K562 (cell line): Measurements from ENCODE around the gene GCNT2. TPM values are rescaled to one million over a fixed set of nuclear protein-coding genes. Genes with fewer than 3 reads are reported as not detected.
A peak's percentile ranks its signal among the peaks of the same experiment; 100 is the strongest.
"Not testable (repeated sequence)": the region's sequence is repeated elsewhere in the genome, so short reads cannot be mapped to it uniquely, and the experiment has no call there.

Source experiments
- ATAC-seq: fragments of 200-7000 bp; cut with Tn5 transposase; 3 replicates; pipeline ENCODE4 v1.9.1; 2020; ENCODE audit warnings: moderate library complexity
- BruUV-seq: library from RNA; stranded (reverse); fragments of 400-500 nt; replicated peaks from 2 replicates; lab custom pipeline; 2021; lab: Mats Ljungman, UMichigan
- CTCF ChIA-PET: fragments of 300-600 bp; formaldehyde crosslinking; extraction: SDS; loops from one replicate; lab custom pipeline; 2021; ENCODE audit warnings: low intra/inter-chr PET ratio; lab: Yijun Ruan, JAX
- POLR2A ChIA-PET: fragments of 300-600, 350-650 bp; sonication (Branson Sonifier 250); formaldehyde crosslinking; extraction: SDS; loops from one replicate; lab custom pipeline; 2021; ENCODE audit warnings: antibody characterized with exemption, inconsistent platforms; lab: Yijun Ruan, JAX
- DNase-seq, 4 experiments: peaks; one replicate each; pipeline versions ENCODE4 v3.0.0 to v3.0.0-alpha.2; 2011 to 2018; ENCODE audit warnings: low spot score in 3 of 4, mixed read lengths in 3 of 4; ENCODE audit errors: extremely low read depth in 1 of 4
- FAIRE-seq: peaks from 2 replicates; lab custom pipeline; 2011; peaks lifted over from hg19 to GRCh38; lab: Jason Lieb, UNC
- H2AFZ ChIP-seq: 2 replicates; pipeline ENCODE4 v1.6.0; 2011; ENCODE audit warnings: low read depth, low read length, control low read depth, inconsistent platforms
- H3K27ac ChIP-seq: fragments of 200-600 bp; 3 replicates; pipeline ENCODE4 v1.8.0; 2011; ENCODE audit warnings: low read depth, mild to moderate bottlenecking, control low read depth, inconsistent platforms, low read length, moderate library complexity, mixed read lengths; ENCODE audit errors: extremely low read depth
- H3K27me3 ChIP-seq, 2 experiments: fragments of 300-600 bp in 1 of 2; 2 replicates in 1 of 2; 3 replicates in 1 of 2; pipeline versions ENCODE4 v1.6.0 to v1.8.0; 2011; ENCODE audit warnings: inconsistent platforms in 2 of 2, low read length in 2 of 2, mild to moderate bottlenecking in 1 of 2, mixed read lengths in 1 of 2, moderate library complexity in 1 of 2; ENCODE audit not compliant: control insufficient read depth in 2 of 2, insufficient read depth in 2 of 2
- H3K36me3 ChIP-seq: fragments of 300-600 bp; 3 replicates; pipeline ENCODE4 v1.8.0; 2011; ENCODE audit warnings: mild to moderate bottlenecking, low read length, inconsistent platforms; ENCODE audit not compliant: control insufficient read depth, insufficient read depth
- H3K4me1 ChIP-seq, 2 experiments: fragments of 200-600 bp in 1 of 2; replicated peaks in 1 of 2; 2 replicates in 1 of 2; 3 replicates in 1 of 2; pipeline versions ENCODE4 v1.5.1 to v1.8.0; 2011; ENCODE audit warnings: inconsistent platforms in 2 of 2, low read length in 2 of 2, mild to moderate bottlenecking in 1 of 2, mixed read lengths in 1 of 2, moderate library complexity in 1 of 2; ENCODE audit not compliant: control insufficient read depth in 2 of 2, insufficient read depth in 2 of 2
- H3K4me2 ChIP-seq: 2 replicates; pipeline ENCODE4 v1.6.1; 2011; ENCODE audit warnings: low read length, control low read depth, inconsistent platforms, mixed read lengths; ENCODE audit not compliant: insufficient read depth
- H3K4me3 ChIP-seq: fragments of 200-600 bp; sonication (generic), shearing (Covaris generic); 2 replicates; pipeline ENCODE4 v1.5.1; 2016; ENCODE audit warnings: control low read depth, inconsistent platforms
- H3K79me2 ChIP-seq: fragments of 200-600 bp; 3 replicates; pipeline ENCODE4 v1.8.0; 2011; ENCODE audit warnings: low read length, inconsistent platforms; ENCODE audit not compliant: control insufficient read depth, insufficient read depth
- H3K9ac ChIP-seq, 2 experiments: 2 replicates each; pipeline versions ENCODE4 v1.6.0 to v1.6.1; 2011; ENCODE audit warnings: low read depth in 2 of 2, low read length in 2 of 2, control low read depth in 1 of 2, inconsistent platforms in 1 of 2, mild to moderate bottlenecking in 1 of 2, mixed read lengths in 1 of 2; ENCODE audit not compliant: insufficient read depth in 1 of 2
- H3K9me1 ChIP-seq: one replicate; pipeline ENCODE4 v1.6.0; 2011; ENCODE audit warnings: inconsistent platforms, mild to moderate bottlenecking, low read length, moderate library complexity; ENCODE audit not compliant: control insufficient read depth, insufficient read depth
- H3K9me3 ChIP-seq: replicated peaks from 2 replicates; pipeline ENCODE4 v1.5.1; 2011; ENCODE audit warnings: low read depth, low read length, inconsistent platforms; ENCODE audit not compliant: control insufficient read depth, insufficient read depth
- H4K20me1 ChIP-seq: replicated peaks from 2 replicates; pipeline ENCODE4 v1.6.1; 2011; ENCODE audit warnings: low read length, inconsistent platforms, mixed read lengths; ENCODE audit not compliant: control insufficient read depth, insufficient read depth
- PTRF ChIP-seq: fragments of 450-650 bp; IDR thresholded peaks from 2 replicates; pipeline ENCODE4 v1.6.1; 2016; ENCODE audit warnings: mild to moderate bottlenecking, missing genetic modification characterization, missing compliant biosample characterization
- RFX1 ChIP-seq: fragments of 450-650 bp; IDR thresholded peaks from 2 replicates; pipeline ENCODE4 v1.6.1; 2016; ENCODE audit warnings: mild to moderate bottlenecking, moderate library complexity
- ZNF133 ChIP-seq: fragments of 250-450 bp; sonication (Bioruptor Pico); IDR thresholded peaks from 2 replicates; pipeline ENCODE4 v1.4.0; 2020; ENCODE audit warnings: mild to moderate bottlenecking
- ZSCAN29 ChIP-seq: fragments of 450-650 bp; IDR thresholded peaks from 2 replicates; pipeline ENCODE4 v1.6.1; 2017
- WGBS: fragments of 100-300 bp; shearing (Covaris generic); methylation state at CpG from one replicate; pipeline ENCODE4 v1.1.6; 2016; ENCODE audit warnings: low coverage, mixed read lengths; ENCODE audit not compliant: insufficient coverage; ENCODE audit errors: missing lambda C conversion rate; 5-methylcytosine and 5-hydroxymethylcytosine counted together
- in situ Hi-C: fragments of 300-500 bp; cut with MboI; formaldehyde crosslinking; loops from 4 replicates; pipeline ENCODE4 v1.15.0; 2018; ENCODE audit warnings: inconsistent platforms, mixed read lengths
- intact Hi-C: fragments of 100-400 bp; cut with micrococcal nuclease; formaldehyde crosslinking; loops from 2 replicates; pipeline ENCODE4 v1.14.2; 2022
- polyA plus RNA-seq, 8 experiments: library from polyadenylated mRNA; depleted of rRNA in 4 of 8; stranded (reverse) in 5 of 8; unstranded in 3 of 8; fragments of >200 nt; fragmentation: Nextera tagmentation in 2 of 8; fragmentation: Illumina TruSeq in 1 of 8; extraction: Ambion mirVana in 2 of 8; extraction: Trizol in 1 of 8; gene quantifications; 2 replicates each; pipeline versions ENCODE4 v1.2.1 to v1.2.3, GENCODE V29; 2011 to 2014; ENCODE audit warnings: inconsistent platforms in 1 of 8, missing spikeins in 1 of 8
- total RNA-seq, 7 experiments: library from RNA; depleted of rRNA in 6 of 7; stranded (reverse); fragments of >200 nt in 6 of 7; fragmentation: Illumina TruSeq in 2 of 7; extraction: Trizol in 2 of 7; gene quantifications; 2 replicates each; pipeline versions ENCODE4 v1.2.1 to v1.2.3, GENCODE V29; 2011 to 2021; ENCODE audit warnings: low replicate concordance in 1 of 7
- TF ChIP-seq, protein P1 (sequence below): fragments of 450-650 bp; IDR thresholded peaks from 2 replicates; pipeline ENCODE4 v1.6.1; 2016; ENCODE audit warnings: low read depth
- TF ChIP-seq, protein P2 (sequence below): IDR thresholded peaks from 2 replicates; pipeline ENCODE4 v1.6.1; 2014; ENCODE audit warnings: antibody characterized with exemption

Gene GCNT2
- total and polyA plus RNA-seq, 9 of the 15 experiments (the other 6 are each of a cell fraction or from before 2014, with no cell fraction given), result 0.78 to 2.6 (median 1.6) TPM

DNA sequence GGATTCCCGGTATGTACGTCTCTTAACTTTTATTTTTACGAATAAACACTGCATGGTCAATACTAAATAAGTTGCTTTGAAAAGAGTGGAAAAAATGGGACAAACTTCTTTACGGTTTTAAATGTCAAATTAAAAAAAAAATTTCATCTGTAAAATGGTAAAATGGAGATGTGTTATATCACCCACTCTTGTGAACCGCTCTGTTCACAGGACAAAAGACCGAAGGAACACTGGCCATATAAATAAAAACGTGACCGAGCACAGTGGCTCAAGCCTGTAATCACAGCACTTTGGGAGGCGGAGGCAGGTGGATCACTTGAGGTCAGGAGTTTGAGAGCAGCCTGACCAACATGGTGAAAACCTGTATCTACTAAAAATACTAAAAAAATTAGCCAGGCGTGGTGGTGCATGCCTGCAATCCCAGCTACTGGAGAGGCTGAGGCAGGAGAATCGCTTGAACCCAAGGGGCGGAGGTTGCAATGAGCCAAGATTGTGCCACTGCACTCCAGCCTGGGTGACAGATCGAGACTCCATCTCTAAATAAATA lies 8.8 kb downstream of the GCNT2 start:
- H3K9ac ChIP-seq, H3K9me1 ChIP-seq, POLR2A ChIA-PET, DNase-seq, FAIRE-seq, H3K4me3 ChIP-seq, H3K27ac ChIP-seq, in situ Hi-C loops, H3K27me3 ChIP-seq, ATAC-seq, intact Hi-C loops, H4K20me1 ChIP-seq, H3K36me3 ChIP-seq, CTCF ChIA-PET, H3K4me1 ChIP-seq, BruUV-seq, H3K9me3 ChIP-seq, H2AFZ ChIP-seq, H3K79me2 ChIP-seq, H3K4me2 ChIP-seq: not testable (repeated sequence)
- 60% methylated on average over 13 of the region's 13 CpGs for WGBS

DNA sequence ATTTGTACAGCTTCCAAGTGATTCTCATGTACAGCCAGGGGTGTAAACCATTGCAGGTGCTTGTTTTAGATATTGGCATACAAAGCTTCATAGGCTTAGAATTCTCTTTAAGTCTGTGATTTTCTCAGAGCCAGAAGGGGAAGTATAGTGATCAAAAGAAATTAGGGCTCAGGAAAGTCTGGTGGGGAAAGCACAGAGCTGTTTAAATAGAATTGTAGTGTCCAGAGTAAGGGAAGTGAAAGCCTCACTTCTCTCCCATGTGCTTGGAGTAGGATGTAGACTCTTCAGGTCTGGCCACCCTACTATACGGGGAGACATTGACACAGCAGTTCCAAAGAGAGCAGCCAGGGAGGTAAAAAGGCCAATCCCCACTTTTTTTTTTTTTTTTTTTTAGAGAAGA lies 10.4 kb downstream of the GCNT2 start:
- DNase-seq, result no peak
- no peaks in the 10 kb centered on the region for H3K79me2 ChIP-seq
- 23% methylated on average over 1 of the region's 1 CpG for WGBS
- no TSS peak for BruUV-seq
- no peak overlapping the region for H3K27ac ChIP-seq
- H3K27me3 ChIP-seq, result 0 out of 5 replicates have a peak, but pooled peaks cover 0 to 5% of the 10 kb centered on the region in 2 experiments
- no peaks in the 10 kb centered on the region for H3K36me3 ChIP-seq
- H3K4me3 ChIP-seq, result no peak overlapping the region
- no peaks in the 10 kb centered on the region for H4K20me1 ChIP-seq
- no peaks in the 10 kb centered on the region; a peak in 1 of 5 replicates for H3K4me1 ChIP-seq
- in situ Hi-C loops, result no loop called here
- peak; percentile 55 for ATAC-seq
- ChIA-PET POLR2A (interaction anchor here (1.2 kb wide), 1 partner anchor 11 kb away, joined by 3 read pairs; the partner anchor contains the start of gene GCNT2), CTCF (no interaction called here)
- no peak for FAIRE-seq
- no peaks in the 10 kb centered on the region for H3K9me3 ChIP-seq
- H2AFZ ChIP-seq, result no peak overlapping the region
- no peaks in the 10 kb centered on the region for H3K9me1 ChIP-seq
- intact Hi-C loops, result no loop called here
- no peak overlapping the region for H3K9ac ChIP-seq
- H3K4me2 ChIP-seq, result no peak overlapping the region
- no peak for TF ChIP-seq RFX1
- TF ChIP-seq, protein P1, sequence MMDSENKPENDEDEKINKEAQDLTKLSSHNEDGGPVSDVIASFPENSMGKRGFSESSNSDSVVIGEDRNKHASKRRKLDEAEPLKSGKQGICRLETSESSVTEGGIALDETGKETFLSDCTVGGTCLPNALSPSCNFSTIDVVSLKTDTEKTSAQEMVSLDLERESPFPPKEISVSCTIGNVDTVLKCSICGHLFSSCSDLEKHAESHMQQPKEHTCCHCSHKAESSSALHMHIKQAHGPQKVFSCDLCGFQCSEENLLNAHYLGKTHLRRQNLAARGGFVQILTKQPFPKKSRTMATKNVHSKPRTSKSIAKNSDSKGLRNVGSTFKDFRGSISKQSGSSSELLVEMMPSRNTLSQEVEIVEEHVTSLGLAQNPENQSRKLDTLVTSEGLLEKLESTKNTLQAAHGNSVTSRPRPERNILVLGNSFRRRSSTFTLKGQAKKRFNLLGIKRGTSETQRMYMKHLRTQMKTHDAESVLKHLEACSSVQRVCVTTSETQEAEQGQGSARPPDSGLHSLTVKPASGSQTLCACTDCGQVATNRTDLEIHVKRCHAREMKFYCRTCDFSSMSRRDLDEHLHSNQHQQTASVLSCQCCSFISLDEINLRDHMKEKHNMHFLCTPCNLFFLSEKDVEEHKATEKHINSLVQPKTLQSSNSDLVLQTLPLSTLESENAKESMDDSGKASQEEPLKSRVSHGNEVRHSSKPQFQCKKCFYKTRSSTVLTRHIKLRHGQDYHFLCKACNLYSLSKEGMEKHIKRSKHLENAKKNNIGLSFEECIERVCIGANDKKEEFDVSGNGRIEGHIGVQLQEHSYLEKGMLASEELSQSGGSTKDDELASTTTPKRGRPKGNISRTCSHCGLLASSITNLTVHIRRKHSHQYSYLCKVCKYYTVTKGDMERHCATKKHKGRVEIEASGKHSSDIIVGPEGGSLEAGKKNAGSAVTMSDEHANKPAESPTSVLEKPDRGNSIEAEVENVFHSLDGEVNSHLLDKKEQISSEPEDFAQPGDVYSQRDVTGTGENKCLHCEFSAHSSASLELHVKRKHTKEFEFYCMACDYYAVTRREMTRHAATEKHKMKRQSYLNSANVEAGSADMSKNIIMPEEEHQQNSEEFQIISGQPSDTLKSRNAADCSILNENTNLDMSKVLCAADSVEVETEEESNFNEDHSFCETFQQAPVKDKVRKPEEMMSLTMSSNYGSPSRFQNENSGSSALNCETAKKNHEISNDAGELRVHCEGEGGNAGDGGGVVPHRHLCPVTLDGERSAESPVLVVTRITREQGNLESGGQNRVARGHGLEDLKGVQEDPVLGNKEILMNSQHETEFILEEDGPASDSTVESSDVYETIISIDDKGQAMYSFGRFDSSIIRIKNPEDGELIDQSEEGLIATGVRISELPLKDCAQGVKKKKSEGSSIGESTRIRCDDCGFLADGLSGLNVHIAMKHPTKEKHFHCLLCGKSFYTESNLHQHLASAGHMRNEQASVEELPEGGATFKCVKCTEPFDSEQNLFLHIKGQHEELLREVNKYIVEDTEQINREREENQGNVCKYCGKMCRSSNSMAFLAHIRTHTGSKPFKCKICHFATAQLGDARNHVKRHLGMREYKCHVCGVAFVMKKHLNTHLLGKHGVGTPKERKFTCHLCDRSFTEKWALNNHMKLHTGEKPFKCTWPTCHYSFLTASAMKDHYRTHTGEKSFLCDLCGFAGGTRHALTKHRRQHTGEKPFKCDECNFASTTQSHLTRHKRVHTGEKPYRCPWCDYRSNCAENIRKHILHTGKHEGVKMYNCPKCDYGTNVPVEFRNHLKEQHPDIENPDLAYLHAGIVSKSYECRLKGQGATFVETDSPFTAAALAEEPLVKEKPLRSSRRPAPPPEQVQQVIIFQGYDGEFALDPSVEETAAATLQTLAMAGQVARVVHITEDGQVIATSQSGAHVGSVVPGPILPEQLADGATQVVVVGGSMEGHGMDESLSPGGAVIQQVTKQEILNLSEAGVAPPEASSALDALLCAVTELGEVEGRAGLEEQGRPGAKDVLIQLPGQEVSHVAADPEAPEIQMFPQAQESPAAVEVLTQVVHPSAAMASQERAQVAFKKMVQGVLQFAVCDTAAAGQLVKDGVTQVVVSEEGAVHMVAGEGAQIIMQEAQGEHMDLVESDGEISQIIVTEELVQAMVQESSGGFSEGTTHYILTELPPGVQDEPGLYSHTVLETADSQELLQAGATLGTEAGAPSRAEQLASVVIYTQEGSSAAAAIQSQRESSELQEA, result no peak
- no peak for TF ChIP-seq PTRF
- no peak for TF ChIP-seq ZNF133 (CRISPR knock-in tag)
- TF ChIP-seq, protein P2, sequence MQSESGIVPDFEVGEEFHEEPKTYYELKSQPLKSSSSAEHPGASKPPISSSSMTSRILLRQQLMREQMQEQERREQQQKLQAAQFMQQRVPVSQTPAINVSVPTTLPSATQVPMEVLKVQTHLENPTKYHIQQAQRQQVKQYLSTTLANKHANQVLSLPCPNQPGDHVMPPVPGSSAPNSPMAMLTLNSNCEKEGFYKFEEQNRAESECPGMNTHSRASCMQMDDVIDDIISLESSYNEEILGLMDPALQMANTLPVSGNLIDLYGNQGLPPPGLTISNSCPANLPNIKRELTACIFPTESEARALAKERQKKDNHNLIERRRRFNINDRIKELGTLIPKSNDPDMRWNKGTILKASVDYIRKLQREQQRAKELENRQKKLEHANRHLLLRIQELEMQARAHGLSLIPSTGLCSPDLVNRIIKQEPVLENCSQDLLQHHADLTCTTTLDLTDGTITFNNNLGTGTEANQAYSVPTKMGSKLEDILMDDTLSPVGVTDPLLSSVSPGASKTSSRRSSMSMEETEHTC, result no peak
- no peak for TF ChIP-seq ZSCAN29
